LNCaP clone FGC (cell line): ENCODE results near the gene JPH3.

ENCODE experiments used
- DNase-seq: peaks from one replicate; pipeline ENCODE4 v3.0.0-alpha.2; 2011; ENCODE audit warnings: low read depth
- H3K4me3 ChIP-seq: 2 replicates; pipeline ENCODE4 v1.5.1; 2011; ENCODE audit warnings: mild to moderate bottlenecking, low read depth, low read length, control low read depth
- CTCF ChIP-seq: IDR thresholded peaks from 2 replicates; pipeline ENCODE4 v1.5.1; 2012; ENCODE audit warnings: mild to moderate bottlenecking; ENCODE audit not compliant: control insufficient read depth, insufficient read depth; ENCODE audit errors: extremely low read depth

JPH3 gene

GRCh38 chr16:87559945-87560344 lies 42.4 kb upstream of the JPH3 start:
- no peak for DNase-seq
- no peak for TF ChIP-seq CTCF
- H3K4me3 ChIP-seq, result no peak overlapping the region

- TF ChIP-seq CTCF, result no peak
- no peak overlapping the region for H3K4me3 ChIP-seq
- no peak for DNase-seq
Measured at GRCh38 chr16:87560428-87561199, 41.7 kb upstream of the JPH3 start.

DNA sequence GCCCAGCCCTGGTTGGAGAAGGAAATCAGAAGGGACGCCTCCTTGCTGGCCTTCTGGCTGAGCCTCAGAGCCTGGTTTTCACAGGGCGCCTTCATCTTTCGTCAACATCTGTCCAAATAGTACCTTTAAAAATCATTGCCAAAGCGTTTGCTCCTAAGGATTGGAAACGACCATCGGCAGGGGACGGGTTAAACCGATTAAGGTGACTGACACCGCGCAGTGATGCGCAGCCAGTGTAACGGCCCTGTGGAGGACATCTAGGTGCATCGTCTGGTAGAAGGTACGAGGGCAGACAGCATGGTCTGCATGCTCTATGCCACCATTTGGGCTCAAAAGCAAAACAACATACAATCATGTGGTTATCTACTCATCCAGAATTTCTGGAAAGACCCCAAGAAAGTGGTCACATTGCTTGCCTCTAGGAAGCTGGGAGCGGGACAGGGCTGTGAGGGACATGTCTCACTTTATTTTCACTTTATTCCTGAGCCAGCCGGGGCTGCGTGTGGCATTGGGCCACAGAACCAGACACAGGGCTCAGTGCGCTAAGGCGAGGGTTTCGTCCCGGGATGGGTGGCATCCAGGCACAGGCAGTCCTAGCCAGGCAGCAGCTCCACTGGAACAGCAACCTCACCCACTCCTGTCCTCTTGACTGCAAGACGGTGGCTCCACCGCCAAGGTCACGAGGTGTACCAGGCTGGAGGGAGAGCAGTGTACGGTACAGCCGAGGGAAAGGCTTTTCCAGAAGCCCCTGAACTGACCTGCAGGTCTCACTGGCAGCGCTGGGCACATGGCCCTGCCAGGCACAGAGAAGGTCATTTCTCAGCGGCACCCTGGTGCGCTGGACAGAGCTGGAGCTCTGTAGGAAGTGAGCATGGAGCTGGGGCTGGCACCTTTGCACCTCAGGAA lies 40.9 kb upstream of the JPH3 start:
- DNase-seq, result no peak
- H3K4me3 ChIP-seq, result no peak overlapping the region
- TF ChIP-seq CTCF, result no peak

DNA sequence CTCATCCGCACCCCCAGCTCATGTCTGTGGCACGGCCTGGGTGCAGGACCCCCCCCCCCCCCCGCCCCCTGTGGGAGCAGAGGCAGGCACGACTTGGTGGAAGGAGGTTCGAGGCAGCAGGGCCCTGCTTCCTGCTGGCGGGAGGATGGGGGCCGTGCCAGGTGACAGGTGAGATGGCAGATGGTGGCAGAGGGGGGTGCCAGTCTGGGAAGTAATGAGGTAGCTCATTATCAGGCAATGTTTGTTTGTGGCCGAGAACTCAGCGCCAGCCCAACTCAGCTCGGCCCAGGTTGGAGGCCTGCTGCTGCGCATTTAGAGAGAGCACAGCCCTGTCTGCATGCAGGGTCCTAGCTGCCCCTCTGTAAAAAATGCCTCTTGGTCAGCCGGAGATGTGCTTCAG lies 40.1 kb upstream of the JPH3 start:
- TF ChIP-seq CTCF, result no peak
- no peak for DNase-seq
- H3K4me3 ChIP-seq, result no peak overlapping the region

DNA sequence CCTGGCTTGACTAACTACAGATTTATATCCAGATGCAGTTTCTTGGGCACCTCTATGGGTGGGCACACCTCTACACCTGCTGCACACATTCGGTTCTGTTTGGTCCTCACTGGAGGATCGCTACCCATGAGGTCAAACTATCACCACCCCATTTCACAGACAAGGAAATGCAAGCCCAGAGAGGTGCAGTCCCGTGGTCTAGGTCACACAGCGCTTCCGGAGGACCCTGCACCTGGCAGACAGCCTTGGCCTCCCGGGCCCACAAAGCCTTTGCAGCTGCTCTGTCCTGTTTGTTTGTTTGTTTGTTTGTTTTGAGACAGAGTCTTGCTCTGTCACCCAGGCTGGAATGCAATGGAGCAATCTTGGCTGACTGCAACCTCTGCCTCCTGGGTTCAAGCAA lies 39.3 kb upstream of the JPH3 start:
- no peak overlapping the region for H3K4me3 ChIP-seq
- TF ChIP-seq CTCF, result no peak
- no peak for DNase-seq

DNA sequence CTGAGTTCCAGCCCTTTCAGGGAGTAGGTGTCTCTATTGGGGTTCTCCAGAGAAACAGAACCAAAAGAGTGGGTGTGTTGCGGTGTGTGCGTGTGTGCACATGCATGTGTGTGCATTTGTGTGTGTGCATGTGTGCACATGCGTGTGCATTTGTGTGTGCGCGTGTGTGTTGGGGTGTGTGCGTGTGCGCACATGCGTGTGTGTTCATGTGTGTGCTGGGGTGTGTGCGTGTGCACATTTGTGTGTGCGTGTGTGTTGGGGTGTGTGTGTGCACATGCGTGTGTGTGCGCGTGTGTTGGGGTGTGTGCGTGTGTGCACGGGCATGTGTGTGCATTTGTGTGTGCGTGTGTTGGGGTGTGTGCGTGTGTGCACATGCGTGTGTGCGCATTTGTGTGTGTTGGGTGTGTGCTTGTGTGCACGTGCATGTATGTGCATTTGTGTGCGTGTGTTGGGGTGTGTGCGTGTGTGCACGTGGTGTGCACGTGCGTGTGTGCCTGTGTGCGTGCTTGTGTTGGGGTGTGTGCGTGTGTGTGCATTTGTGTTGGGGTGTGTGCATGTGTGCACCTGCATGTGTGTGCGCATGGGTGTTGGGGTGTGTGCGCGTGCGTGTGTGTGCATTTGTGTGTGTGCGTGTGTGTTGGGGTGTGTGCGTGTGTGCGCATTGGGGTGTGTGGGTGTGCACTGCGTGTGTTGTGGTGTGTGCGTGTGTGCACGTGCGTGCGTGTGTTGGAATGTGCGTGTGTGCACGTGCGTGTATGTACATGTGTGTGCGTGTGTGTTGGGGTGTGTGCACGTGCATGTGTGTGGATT lies 38.4 kb upstream of the JPH3 start:
- no peak for DNase-seq
- TF ChIP-seq CTCF, result no peak
- no peak overlapping the region for H3K4me3 ChIP-seq
